Breast epithelium (tissue), 4 donors: ENCODE results near the gene KCTD20. TPM values are rescaled to one million over a fixed set of nuclear protein-coding genes. Genes with fewer than 3 reads are reported as not detected.

ENCODE experiments used
- DNase-seq, 2 donors: peaks; one replicate each; pipeline ENCODE4 v3.0.0-alpha.2; 2019; ENCODE audit warnings: low spot score in 2 of 2
- H3K27ac ChIP-seq, 2 donors: fragments of 200-600 bp; sonication (generic) in 1 of 2; one replicate each; pipeline ENCODE4 v1.5.1; 2016 to 2019; ENCODE audit warnings: mild to moderate bottlenecking in 1 of 2
- H3K27me3 ChIP-seq, 2 donors: fragments of 200-600 bp; sonication (generic) in 1 of 2; one replicate each; pipeline versions ENCODE4 v1.5.1 to v1.6.0; 2017 to 2019; ENCODE audit warnings: control low read depth in 1 of 2, mild to moderate bottlenecking in 1 of 2
- H3K36me3 ChIP-seq: fragments of 200-600 bp; one replicate; pipeline ENCODE4 v1.5.1; 2019
- H3K4me1 ChIP-seq, 2 donors: fragments of 200-600 bp; sonication (generic); one replicate each; pipeline ENCODE4 v1.5.1; 2016 to 2019; ENCODE audit warnings: control low read depth in 1 of 2
- H3K4me3 ChIP-seq, 3 donors: fragments of 200-600 bp; sonication (generic); 1 replicate in 2 of 3; 2 replicates in 1 of 3; pipeline ENCODE4 v1.5.1; 2016 to 2019; ENCODE audit warnings: mild to moderate bottlenecking in 3 of 3, moderate library complexity in 2 of 3
- H3K9me3 ChIP-seq, 2 donors: fragments of 200-600 bp; sonication (generic) in 1 of 2; one replicate each; pipeline ENCODE4 v1.5.1; 2016 to 2019; ENCODE audit warnings: control low read depth in 1 of 2
- CTCF ChIP-seq, 3 donors: fragments of 450-650 bp; IDR thresholded peaks; one replicate each; pipeline ENCODE4 v1.5.1; 2016 to 2017; ENCODE audit warnings: antibody characterized with exemption in 3 of 3, mild to moderate bottlenecking in 3 of 3, moderate library complexity in 3 of 3
- POLR2A ChIP-seq: fragments of 450-650 bp; IDR thresholded peaks from one replicate; pipeline ENCODE4 v1.6.1; 2016; ENCODE audit warnings: antibody characterized with exemption, mild to moderate bottlenecking, moderate library complexity
- POLR2AphosphoS5 ChIP-seq, 3 donors: sonication (generic); formaldehyde crosslinking; IDR thresholded peaks; one replicate each; pipeline ENCODE4 v1.6.1; 2017; ENCODE audit warnings: antibody characterized with exemption in 3 of 3
- intact Hi-C: fragments of 100-400 bp; cut with DNase I; formaldehyde crosslinking; loops from one replicate; pipeline ENCODE4 v1.15.1; 2023; ENCODE audit warnings: low total_unique reads
- total RNA-seq, 3 donors: library from RNA; depleted of rRNA; stranded (reverse); fragments of >200 nt; gene quantifications; one replicate each; pipeline ENCODE4 v1.1.0, GENCODE V29; 2016

The KCTD20 gene
- total RNA-seq, 3 donors from 2014 or later = 59.4 to 64.5 (median 61.6) TPM

- Histone ChIP-seq H3K27ac (no peak overlapping the region), H3K4me1 (no peaks in the 10 kb centered on the region), H3K9me3 (no peaks in the 10 kb centered on the region), H3K27me3 (no peaks in the 10 kb centered on the region), H3K36me3 (no peaks in the 10 kb centered on the region), H3K4me3 (no peak overlapping the region)
- DNase-seq = no peak
- intact Hi-C loops = no loop called here
- TF ChIP-seq CTCF (IDR thresholded peaks at IDR 0.05) (no peak), POLR2AphosphoS5 (IDR thresholded peaks at IDR 0.05) (no peak), POLR2A (no peak)
These were observed 16.7 kb downstream of the KCTD20 start for GRCh38 chr6:36459501-36459900.

GRCh38 chr6:36460916-36461315 is 18.1 kb downstream of the KCTD20 start:
- TF ChIP-seq CTCF (IDR thresholded peaks at IDR 0.05) = no peak
- no peak for TF ChIP-seq POLR2A
- H3K4me1 ChIP-seq = no peaks in the 10 kb centered on the region
- no peaks in the 10 kb centered on the region for H3K36me3 ChIP-seq
- no peak overlapping the region for H3K27ac ChIP-seq
- no peaks in the 10 kb centered on the region for H3K9me3 ChIP-seq
- no peak overlapping the region for H3K4me3 ChIP-seq
- no peaks in the 10 kb centered on the region for H3K27me3 ChIP-seq
- intact Hi-C loops = no loop called here
- no peak for DNase-seq

- no peak overlapping the region for H3K27ac ChIP-seq
- no peak overlapping the region for H3K4me3 ChIP-seq
- H3K4me1 ChIP-seq = no peaks in the 10 kb centered on the region
- no peak for TF ChIP-seq CTCF (IDR thresholded peaks at IDR 0.05)
- TF ChIP-seq POLR2A = no peak
- TF ChIP-seq POLR2AphosphoS5 (IDR thresholded peaks at IDR 0.05) = no peak
- intact Hi-C loops = no loop called here
- H3K9me3 ChIP-seq = no peaks in the 10 kb centered on the region
- H3K36me3 ChIP-seq = no peaks in the 10 kb centered on the region
- no peaks in the 10 kb centered on the region for H3K27me3 ChIP-seq
- no peak for DNase-seq
These were observed 18.8 kb downstream of the KCTD20 start for GRCh38 chr6:36461646-36462045.

GRCh38 chr6:36463676-36464075 is 20.9 kb downstream of the KCTD20 start:
- Histone ChIP-seq H3K27me3 (no peaks in the 10 kb centered on the region), H3K27ac (no peak overlapping the region), H3K4me3 (no peak overlapping the region), H3K9me3 (no peaks in the 10 kb centered on the region), H3K36me3 (no peaks in the 10 kb centered on the region), H3K4me1 (no peaks in the 10 kb centered on the region)
- intact Hi-C loops = no loop called here
- no peak for DNase-seq
- TF ChIP-seq CTCF (IDR thresholded peaks at IDR 0.05) (no peak), POLR2AphosphoS5 (IDR thresholded peaks at IDR 0.05) (no peak), POLR2A (no peak)

- DNase-seq = no peak
- no peaks in the 10 kb centered on the region for H3K36me3 ChIP-seq
- H3K4me3 ChIP-seq = no peak overlapping the region
- H3K27me3 ChIP-seq = no peaks in the 10 kb centered on the region
- intact Hi-C loops = no loop called here
- TF ChIP-seq POLR2A = no peak
- H3K9me3 ChIP-seq = no peaks in the 10 kb centered on the region
- no peaks in the 10 kb centered on the region for H3K4me1 ChIP-seq
- H3K27ac ChIP-seq = no peak overlapping the region
These were observed 21.4 kb downstream of the KCTD20 start for GRCh38 chr6:36464233-36464632.

GRCh38 chr6:36467625-36468024 is 24.8 kb downstream of the KCTD20 start:
- TF ChIP-seq POLR2AphosphoS5 (IDR thresholded peaks at IDR 0.05) = no peak
- no peak for TF ChIP-seq CTCF (IDR thresholded peaks at IDR 0.05)
- TF ChIP-seq POLR2A = no peak
- intact Hi-C loops = no loop called here

More at GRCh38 chr6:36467625-36468024, 24.8 kb downstream of the KCTD20 start:
- Histone ChIP-seq H3K4me3 (no peak overlapping the region), H3K4me1 (no peaks in the 10 kb centered on the region), H3K9me3 (no peaks in the 10 kb centered on the region), H3K36me3 (no peaks in the 10 kb centered on the region), H3K27ac (no peak overlapping the region), H3K27me3 (no peaks in the 10 kb centered on the region)
- DNase-seq = no peak
